ENCODE results near the gene ALOX5AP.

Gene ALOX5AP

GRCh38 chr13:30729801-30730200, 5.5 kb upstream of the ALOX5AP start:
- TF ChIP-seq, protein P1, sequence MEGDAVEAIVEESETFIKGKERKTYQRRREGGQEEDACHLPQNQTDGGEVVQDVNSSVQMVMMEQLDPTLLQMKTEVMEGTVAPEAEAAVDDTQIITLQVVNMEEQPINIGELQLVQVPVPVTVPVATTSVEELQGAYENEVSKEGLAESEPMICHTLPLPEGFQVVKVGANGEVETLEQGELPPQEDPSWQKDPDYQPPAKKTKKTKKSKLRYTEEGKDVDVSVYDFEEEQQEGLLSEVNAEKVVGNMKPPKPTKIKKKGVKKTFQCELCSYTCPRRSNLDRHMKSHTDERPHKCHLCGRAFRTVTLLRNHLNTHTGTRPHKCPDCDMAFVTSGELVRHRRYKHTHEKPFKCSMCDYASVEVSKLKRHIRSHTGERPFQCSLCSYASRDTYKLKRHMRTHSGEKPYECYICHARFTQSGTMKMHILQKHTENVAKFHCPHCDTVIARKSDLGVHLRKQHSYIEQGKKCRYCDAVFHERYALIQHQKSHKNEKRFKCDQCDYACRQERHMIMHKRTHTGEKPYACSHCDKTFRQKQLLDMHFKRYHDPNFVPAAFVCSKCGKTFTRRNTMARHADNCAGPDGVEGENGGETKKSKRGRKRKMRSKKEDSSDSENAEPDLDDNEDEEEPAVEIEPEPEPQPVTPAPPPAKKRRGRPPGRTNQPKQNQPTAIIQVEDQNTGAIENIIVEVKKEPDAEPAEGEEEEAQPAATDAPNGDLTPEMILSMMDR (IDR thresholded peaks at IDR 0.05; ENCODE audit: borderline replicate concordance, insufficient read depth, low read depth, low read length), result no peak
- H3K4me3 ChIP-seq (ENCODE audit: low read depth, low read length), result no peak overlapping the region

DNA sequence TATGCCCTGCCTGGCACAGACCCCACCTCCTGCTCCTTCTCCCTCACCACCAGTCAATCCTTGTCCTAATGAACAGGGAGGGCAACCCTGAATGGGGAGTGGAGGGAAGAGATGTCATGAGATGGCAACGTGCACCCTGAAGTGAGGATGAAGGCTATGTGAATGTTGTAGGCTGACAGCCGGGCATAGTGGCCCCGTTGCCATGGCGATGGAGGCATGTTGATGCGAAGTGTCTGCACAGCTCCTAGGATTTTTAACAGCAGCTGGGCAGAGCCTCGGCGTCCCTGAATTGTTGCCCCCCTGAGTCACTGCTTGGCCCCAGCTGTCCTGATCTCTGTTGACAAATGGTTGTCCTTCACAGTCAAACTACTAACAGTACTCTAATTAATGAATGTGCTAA, 4.8 kb upstream of the ALOX5AP start:
- H3K4me3 ChIP-seq (ENCODE audit: low read depth, low read length), result no peak overlapping the region
- TF ChIP-seq, protein P1 (IDR thresholded peaks at IDR 0.05; ENCODE audit: borderline replicate concordance, insufficient read depth, low read depth, low read length), result no peak

DNA sequence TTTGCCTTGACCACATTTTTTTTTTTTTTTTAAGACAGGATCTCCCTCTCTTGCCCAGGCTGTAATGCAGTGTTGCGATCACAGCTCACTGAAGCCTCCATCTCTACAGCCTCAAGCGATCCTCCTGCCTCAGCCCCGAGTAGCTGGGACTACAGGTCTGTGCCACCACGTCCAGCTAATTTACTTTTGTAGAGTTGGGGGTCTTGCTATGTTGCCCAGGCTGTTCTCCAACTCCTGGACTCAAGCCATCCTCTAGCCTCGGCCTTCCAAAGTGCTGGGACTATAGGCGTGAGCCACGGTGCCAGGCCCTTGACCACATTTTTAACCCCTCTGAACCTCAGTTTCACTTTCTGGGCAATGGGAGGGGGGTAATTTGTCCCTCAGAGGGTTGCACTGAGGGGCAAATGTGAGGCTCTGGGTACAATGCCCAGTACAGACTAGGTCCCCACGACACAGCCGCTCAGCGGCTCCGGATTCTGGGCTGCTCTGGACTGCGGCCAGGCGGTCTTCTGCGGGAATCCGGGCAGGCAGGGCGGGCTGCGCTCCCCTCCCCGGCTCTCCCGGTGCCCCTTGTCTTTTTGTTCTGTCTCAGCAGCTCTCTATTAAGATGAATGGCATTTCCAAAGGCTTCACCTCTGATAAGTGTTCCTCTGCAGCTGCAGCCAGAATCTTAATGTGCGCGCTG, 3.8 kb upstream of the ALOX5AP start:
- no peak overlapping the region for H3K4me3 ChIP-seq (ENCODE audit: low read depth, low read length)
- TF ChIP-seq, protein P1 (IDR thresholded peaks at IDR 0.05; ENCODE audit: borderline replicate concordance, insufficient read depth, low read depth, low read length), result no peak

GRCh38 chr13:30732046-30732390, 3.3 kb upstream of the ALOX5AP start:
- H3K4me3 ChIP-seq (ENCODE audit: low read depth, low read length), result no peak overlapping the region
- TF ChIP-seq, protein P1 (IDR thresholded peaks at IDR 0.05; ENCODE audit: borderline replicate concordance, insufficient read depth, low read depth, low read length), result no peak

- H3K4me3 ChIP-seq (ENCODE audit: low read depth, low read length), result no peak overlapping the region
- TF ChIP-seq, protein P1 (IDR thresholded peaks at IDR 0.05; ENCODE audit: borderline replicate concordance, insufficient read depth, low read depth, low read length), result no peak
Measured at GRCh38 chr13:30734439-30734838, 904 bp upstream of the ALOX5AP start.

GRCh38 chr13:30735872-30736175, 481 bp downstream of the ALOX5AP start:
- TF ChIP-seq, protein P1 (IDR thresholded peaks at IDR 0.05; ENCODE audit: borderline replicate concordance, insufficient read depth, low read depth, low read length), result no peak
- peak overlapping the region; percentile 38 for H3K4me3 ChIP-seq (ENCODE audit: low read depth, low read length)

GRCh38 chr13:30736461-30737320, 1.3 kb downstream of the ALOX5AP start:
- TF ChIP-seq, protein P1 (IDR thresholded peaks at IDR 0.05; ENCODE audit: borderline replicate concordance, insufficient read depth, low read depth, low read length), result no peak
- no peak overlapping the region for H3K4me3 ChIP-seq (ENCODE audit: low read depth, low read length)

All from GM12875 (cell line).